ENCODE measurements around the gene PHF21A. TPM values are rescaled to one million over a fixed set of nuclear protein-coding genes. Genes with fewer than 3 reads are reported as not detected.

Gene PHF21A
- total RNA-seq, 2 experiments from 2014 or later = 36.2 to 40.4 TPM

DNA sequence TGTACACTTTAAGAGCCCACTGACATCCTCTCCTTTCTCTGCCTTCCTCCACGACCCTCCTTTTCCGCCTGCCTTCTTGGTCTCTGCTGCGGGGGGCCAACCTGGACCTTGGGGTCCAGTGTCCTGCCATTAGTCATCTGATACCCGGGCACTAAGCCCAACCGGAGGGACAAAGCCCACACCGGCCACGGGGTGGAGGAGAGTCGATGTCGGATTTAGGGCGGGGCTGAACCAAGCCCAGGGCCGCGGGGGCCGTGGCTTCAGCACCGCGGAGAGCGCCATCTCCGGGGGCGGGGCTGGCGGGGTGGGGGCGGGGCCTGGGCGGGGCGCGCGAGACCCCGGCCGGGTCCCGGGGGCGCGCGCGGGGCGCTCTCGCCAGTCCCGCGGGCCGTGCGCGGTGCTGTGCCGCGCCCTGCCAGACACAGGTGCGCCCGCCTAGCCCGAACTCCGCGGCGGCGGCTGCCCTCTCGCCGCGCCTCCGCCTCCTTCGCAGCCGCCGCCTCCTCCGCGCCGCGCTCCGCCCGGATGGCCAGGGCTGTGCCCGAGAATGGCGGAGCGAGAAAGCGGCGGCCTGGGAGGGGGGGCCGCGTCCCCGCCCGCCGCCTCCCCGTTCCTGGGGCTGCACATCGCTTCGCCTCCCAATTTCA is 235.9 kb downstream of the PHF21A start, which contains the start of gene MAPK8IP1:
Gene MAPK8IP1 (plus strand): TSS at position 378 of the 647 bp plus-strand sequence. CDS start 170 bp downstream, at position 548.
- Mint-ChIP-seq H3K27me3 (peaks cover 8% of the 10 kb centered on the region), H3K9me3 (no peaks in the 10 kb centered on the region), H3K4me3 (peak within 1 kb of the TSS; percentile 71), H3K4me1 (ENCODE audit: low read depth) (peaks cover 9% of the 10 kb centered on the region), H3K36me3 (ENCODE audit: low read depth) (peaks cover under 1% of the 10 kb centered on the region), H3K27ac (no peak within 1 kb of the TSS)
- intact Hi-C loops (cut with micrococcal nuclease) = no loop called here
- DNase-seq (peak; percentile 47), ATAC-seq (peak; percentile 92)
- POLR2A ChIA-PET = no interaction called here
- CTCF ChIA-PET = no interaction called here
- TF ChIP-seq, protein P1, sequence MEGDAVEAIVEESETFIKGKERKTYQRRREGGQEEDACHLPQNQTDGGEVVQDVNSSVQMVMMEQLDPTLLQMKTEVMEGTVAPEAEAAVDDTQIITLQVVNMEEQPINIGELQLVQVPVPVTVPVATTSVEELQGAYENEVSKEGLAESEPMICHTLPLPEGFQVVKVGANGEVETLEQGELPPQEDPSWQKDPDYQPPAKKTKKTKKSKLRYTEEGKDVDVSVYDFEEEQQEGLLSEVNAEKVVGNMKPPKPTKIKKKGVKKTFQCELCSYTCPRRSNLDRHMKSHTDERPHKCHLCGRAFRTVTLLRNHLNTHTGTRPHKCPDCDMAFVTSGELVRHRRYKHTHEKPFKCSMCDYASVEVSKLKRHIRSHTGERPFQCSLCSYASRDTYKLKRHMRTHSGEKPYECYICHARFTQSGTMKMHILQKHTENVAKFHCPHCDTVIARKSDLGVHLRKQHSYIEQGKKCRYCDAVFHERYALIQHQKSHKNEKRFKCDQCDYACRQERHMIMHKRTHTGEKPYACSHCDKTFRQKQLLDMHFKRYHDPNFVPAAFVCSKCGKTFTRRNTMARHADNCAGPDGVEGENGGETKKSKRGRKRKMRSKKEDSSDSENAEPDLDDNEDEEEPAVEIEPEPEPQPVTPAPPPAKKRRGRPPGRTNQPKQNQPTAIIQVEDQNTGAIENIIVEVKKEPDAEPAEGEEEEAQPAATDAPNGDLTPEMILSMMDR (IDR thresholded peaks at IDR 0.05) = no peak

DNA sequence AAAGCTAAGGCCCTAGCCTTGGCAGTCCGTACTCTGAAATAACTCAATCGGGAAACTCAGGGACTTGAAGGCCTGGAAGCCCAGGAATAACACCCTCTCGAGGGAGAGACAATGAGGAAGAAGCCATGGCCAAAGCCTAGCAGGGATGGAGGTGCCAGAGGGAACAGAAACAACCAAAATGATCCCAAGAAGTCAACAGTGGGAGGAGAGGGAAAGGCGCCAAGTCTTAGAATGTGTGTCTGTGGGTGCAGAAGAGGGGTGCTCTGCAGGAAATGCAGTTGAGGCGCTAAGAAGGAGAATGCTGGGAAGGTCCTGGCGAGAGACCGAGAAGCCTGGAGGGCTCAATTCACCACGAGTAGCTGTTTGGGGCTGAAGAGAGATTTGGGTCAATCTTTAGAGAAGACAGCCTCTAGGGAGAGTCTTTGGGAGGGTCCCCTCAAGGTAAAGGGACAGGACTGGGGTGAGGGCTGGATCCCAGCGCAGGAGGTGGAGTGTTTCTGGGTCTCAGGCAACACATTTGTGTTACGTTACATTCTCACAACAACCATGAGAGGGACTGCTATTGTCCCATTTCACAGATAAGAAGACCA is 236.6 kb downstream of the PHF21A start:
- ATAC-seq (no peak), DNase-seq (no peak)
- peaks cover 4% of the 10 kb centered on the region for H3K36me3 Mint-ChIP-seq (ENCODE audit: low read depth)
- no peaks in the 10 kb centered on the region for H3K9me3 Mint-ChIP-seq
- H3K27me3 Mint-ChIP-seq = peaks cover 8% of the 10 kb centered on the region
- no peak overlapping the region for H3K27ac Mint-ChIP-seq
- peaks cover 9% of the 10 kb centered on the region for H3K4me1 Mint-ChIP-seq (ENCODE audit: low read depth)
- POLR2A ChIA-PET = interaction anchor here (1.5 kb wide), 1 partner anchor 16 kb away, joined by 3 read pairs; no protein-coding TSS in a partner anchor
- TF ChIP-seq, protein P1 (IDR thresholded peaks at IDR 0.05) = no peak
- intact Hi-C loops (cut with micrococcal nuclease) = no loop called here
- H3K4me3 Mint-ChIP-seq = peak overlapping the region; percentile 71
- CTCF ChIA-PET = no interaction called here

Other genes starting within 250 kb of the PHF21A start
- 1 to 10 TPM; 1.4 to 1.8 TPM for gene MAPK8IP1, start 235.8 kb downstream of the PHF21A start, total RNA-seq
- under 1 TPM; 0.43 to 0.72 TPM for gene FREY1, start 214.2 kb downstream of the PHF21A start, total RNA-seq
- gene PEX16, start 203.6 kb downstream of the PHF21A start, total RNA-seq = 10 to 100 TPM; 34.4 to 35.2 TPM
- gene LARGE2, start 198.8 kb downstream of the PHF21A start, total RNA-seq = 1 to 10 TPM in 1 of 2 experiments, under 1 TPM in 1; 0.70 to 1.1 TPM
- not detected for gene CREB3L1, start 156.2 kb upstream of the PHF21A start, total RNA-seq
- 10 to 100 TPM; 94.4 to 94.9 TPM for gene DGKZ, start 226.0 kb upstream of the PHF21A start, total RNA-seq

Measured in activated CD8-positive, alpha-beta T cell treated with anti-CD3 and anti-CD28 coated beads for 36 hours (primary cell).